K562 (cell line): Measurements from ENCODE around the gene LPCAT2. TPM values are rescaled to one million over a fixed set of nuclear protein-coding genes. Genes with fewer than 3 reads are reported as not detected.

Experiments used
- ATAC-seq: fragments of 200-7000 bp; cut with Tn5 transposase; 3 replicates; pipeline ENCODE4 v1.9.1; 2020; ENCODE audit warnings: moderate library complexity
- BruUV-seq: library from RNA; stranded (reverse); fragments of 400-500 nt; replicated peaks from 2 replicates; lab custom pipeline; 2021; lab: Mats Ljungman, UMichigan
- CTCF ChIA-PET: fragments of 300-600 bp; formaldehyde crosslinking; extraction: SDS; loops from one replicate; lab custom pipeline; 2021; ENCODE audit warnings: low intra/inter-chr PET ratio; lab: Yijun Ruan, JAX
- POLR2A ChIA-PET: fragments of 300-600, 350-650 bp; sonication (Branson Sonifier 250); formaldehyde crosslinking; extraction: SDS; loops from one replicate; lab custom pipeline; 2021; ENCODE audit warnings: antibody characterized with exemption, inconsistent platforms; lab: Yijun Ruan, JAX
- DNase-seq, 4 experiments: peaks; one replicate each; pipeline versions ENCODE4 v3.0.0 to v3.0.0-alpha.2; 2011 to 2018; ENCODE audit warnings: low spot score in 3 of 4, mixed read lengths in 3 of 4; ENCODE audit errors: extremely low read depth in 1 of 4
- FAIRE-seq: peaks from 2 replicates; lab custom pipeline; 2011; peaks lifted over from hg19 to GRCh38; lab: Jason Lieb, UNC
- H2AFZ ChIP-seq: 2 replicates; pipeline ENCODE4 v1.6.0; 2011; ENCODE audit warnings: low read depth, low read length, control low read depth, inconsistent platforms
- H3K27ac ChIP-seq: fragments of 200-600 bp; 3 replicates; pipeline ENCODE4 v1.8.0; 2011; ENCODE audit warnings: low read depth, mild to moderate bottlenecking, control low read depth, inconsistent platforms, low read length, moderate library complexity, mixed read lengths; ENCODE audit errors: extremely low read depth
- H3K27me3 ChIP-seq, 2 experiments: fragments of 300-600 bp in 1 of 2; 2 replicates in 1 of 2; 3 replicates in 1 of 2; pipeline versions ENCODE4 v1.6.0 to v1.8.0; 2011; ENCODE audit warnings: inconsistent platforms in 2 of 2, low read length in 2 of 2, mild to moderate bottlenecking in 1 of 2, mixed read lengths in 1 of 2, moderate library complexity in 1 of 2; ENCODE audit not compliant: control insufficient read depth in 2 of 2, insufficient read depth in 2 of 2
- H3K36me3 ChIP-seq: fragments of 300-600 bp; 3 replicates; pipeline ENCODE4 v1.8.0; 2011; ENCODE audit warnings: mild to moderate bottlenecking, low read length, inconsistent platforms; ENCODE audit not compliant: control insufficient read depth, insufficient read depth
- H3K4me1 ChIP-seq, 2 experiments: fragments of 200-600 bp in 1 of 2; replicated peaks in 1 of 2; 2 replicates in 1 of 2; 3 replicates in 1 of 2; pipeline versions ENCODE4 v1.5.1 to v1.8.0; 2011; ENCODE audit warnings: inconsistent platforms in 2 of 2, low read length in 2 of 2, mild to moderate bottlenecking in 1 of 2, mixed read lengths in 1 of 2, moderate library complexity in 1 of 2; ENCODE audit not compliant: control insufficient read depth in 2 of 2, insufficient read depth in 2 of 2
- H3K4me2 ChIP-seq: 2 replicates; pipeline ENCODE4 v1.6.1; 2011; ENCODE audit warnings: low read length, control low read depth, inconsistent platforms, mixed read lengths; ENCODE audit not compliant: insufficient read depth
- H3K4me3 ChIP-seq: fragments of 200-600 bp; sonication (generic), shearing (Covaris generic); 2 replicates; pipeline ENCODE4 v1.5.1; 2016; ENCODE audit warnings: control low read depth, inconsistent platforms
- H3K79me2 ChIP-seq: fragments of 200-600 bp; 3 replicates; pipeline ENCODE4 v1.8.0; 2011; ENCODE audit warnings: low read length, inconsistent platforms; ENCODE audit not compliant: control insufficient read depth, insufficient read depth
- H3K9ac ChIP-seq, 2 experiments: 2 replicates each; pipeline versions ENCODE4 v1.6.0 to v1.6.1; 2011; ENCODE audit warnings: low read depth in 2 of 2, low read length in 2 of 2, control low read depth in 1 of 2, inconsistent platforms in 1 of 2, mild to moderate bottlenecking in 1 of 2, mixed read lengths in 1 of 2; ENCODE audit not compliant: insufficient read depth in 1 of 2
- H3K9me1 ChIP-seq: one replicate; pipeline ENCODE4 v1.6.0; 2011; ENCODE audit warnings: inconsistent platforms, mild to moderate bottlenecking, low read length, moderate library complexity; ENCODE audit not compliant: control insufficient read depth, insufficient read depth
- H3K9me3 ChIP-seq: replicated peaks from 2 replicates; pipeline ENCODE4 v1.5.1; 2011; ENCODE audit warnings: low read depth, low read length, inconsistent platforms; ENCODE audit not compliant: control insufficient read depth, insufficient read depth
- H4K20me1 ChIP-seq: replicated peaks from 2 replicates; pipeline ENCODE4 v1.6.1; 2011; ENCODE audit warnings: low read length, inconsistent platforms, mixed read lengths; ENCODE audit not compliant: control insufficient read depth, insufficient read depth
- CCAR2 ChIP-seq: fragments of 200-400 bp; formaldehyde crosslinking; IDR thresholded peaks from 2 replicates; pipeline ENCODE4 v1.6.1; 2017; ENCODE audit warnings: mild to moderate bottlenecking, low read depth, low read length
- HMGN3 ChIP-seq: IDR thresholded peaks from 2 replicates; pipeline ENCODE4 v1.6.1; 2011; ENCODE audit warnings: borderline replicate concordance, low read depth, mild to moderate bottlenecking, mixed read lengths, low read length; ENCODE audit not compliant: insufficient read length; ENCODE audit errors: extremely low read depth
- KLF16 ChIP-seq: IDR thresholded peaks from 2 replicates; pipeline ENCODE4 v1.6.1; 2016; ENCODE audit warnings: antibody characterized with exemption
- NR3C1 ChIP-seq: sonication (generic); formaldehyde crosslinking; IDR thresholded peaks from 2 replicates; pipeline ENCODE4 v1.8.1; 2022; ENCODE audit warnings: missing genetic modification reagents
- SMARCC2 ChIP-seq: fragments of 450-650 bp; IDR thresholded peaks from 2 replicates; pipeline ENCODE4 v1.6.1; 2017; ENCODE audit warnings: antibody characterized with exemption, moderate library complexity, mild to moderate bottlenecking, low read depth
- TCF3 ChIP-seq: sonication (generic); formaldehyde crosslinking; IDR thresholded peaks from 2 replicates; pipeline ENCODE4 v1.4.0; 2020; ENCODE audit warnings: mild to moderate bottlenecking, missing genetic modification reagents
- TCF7L2 ChIP-seq: fragments of 150-350 bp; IDR thresholded peaks from 2 replicates; pipeline ENCODE4 v1.6.1; 2016; ENCODE audit warnings: low read depth, mild to moderate bottlenecking, low read length, moderate library complexity
- TEAD2 ChIP-seq: fragments of 450-650 bp; IDR thresholded peaks from 2 replicates; pipeline ENCODE4 v1.6.1; 2016; ENCODE audit warnings: missing genetic modification characterization, control low read depth, missing compliant biosample characterization
- WGBS: fragments of 100-300 bp; shearing (Covaris generic); methylation state at CpG from one replicate; pipeline ENCODE4 v1.1.6; 2016; ENCODE audit warnings: low coverage, mixed read lengths; ENCODE audit not compliant: insufficient coverage; ENCODE audit errors: missing lambda C conversion rate; 5-methylcytosine and 5-hydroxymethylcytosine counted together
- in situ Hi-C: fragments of 300-500 bp; cut with MboI; formaldehyde crosslinking; loops from 4 replicates; pipeline ENCODE4 v1.15.0; 2018; ENCODE audit warnings: inconsistent platforms, mixed read lengths
- intact Hi-C: fragments of 100-400 bp; cut with micrococcal nuclease; formaldehyde crosslinking; loops from 2 replicates; pipeline ENCODE4 v1.14.2; 2022
- polyA plus RNA-seq, 8 experiments: library from polyadenylated mRNA; depleted of rRNA in 4 of 8; stranded (reverse) in 5 of 8; unstranded in 3 of 8; fragments of >200 nt; fragmentation: Nextera tagmentation in 2 of 8; fragmentation: Illumina TruSeq in 1 of 8; extraction: Ambion mirVana in 2 of 8; extraction: Trizol in 1 of 8; gene quantifications; 2 replicates each; pipeline versions ENCODE4 v1.2.1 to v1.2.3, GENCODE V29; 2011 to 2014; ENCODE audit warnings: inconsistent platforms in 1 of 8, missing spikeins in 1 of 8
- total RNA-seq, 7 experiments: library from RNA; depleted of rRNA in 6 of 7; stranded (reverse); fragments of >200 nt in 6 of 7; fragmentation: Illumina TruSeq in 2 of 7; extraction: Trizol in 2 of 7; gene quantifications; 2 replicates each; pipeline versions ENCODE4 v1.2.1 to v1.2.3, GENCODE V29; 2011 to 2021; ENCODE audit warnings: low replicate concordance in 1 of 7

LPCAT2 gene
- total and polyA plus RNA-seq, 9 of the 15 experiments (the other 6 are each of a cell fraction or from before 2014, with no cell fraction given), result 2.9 to 15.0 (median 7.3) TPM

- H3K9ac ChIP-seq, result no peak overlapping the region
- H3K4me1 ChIP-seq, result peaks cover 0 to 27% of the 10 kb centered on the region in 2 experiments; a peak in 3 of 5 replicates
- 0 out of 3 replicates have a peak, but pooled peaks cover 4% of the 10 kb centered on the region for H3K36me3 ChIP-seq
- H3K9me1 ChIP-seq, result no peaks in the 10 kb centered on the region
- intact Hi-C loops, result no loop called here
- no peaks in the 10 kb centered on the region for H3K27me3 ChIP-seq
- no peaks in the 10 kb centered on the region for H3K9me3 ChIP-seq
- no peak for DNase-seq
- in situ Hi-C loops, result no loop called here
- no peak overlapping the region for H3K4me2 ChIP-seq
- 70% methylated on average over 2 of the region's 2 CpGs for WGBS
- H3K4me3 ChIP-seq, result no peak overlapping the region
- CTCF ChIA-PET, result no interaction called here
- FAIRE-seq, result no peak
- ATAC-seq, result no peak
- TF ChIP-seq TEAD2 (no peak), HMGN3 (no peak), TCF3 (no peak), TCF7L2 (no peak), SMARCC2 (no peak), KLF16 (no peak), NR3C1 (CRISPR knock-in tag) (no peak), CCAR2 (no peak)
- no peak overlapping the region for H2AFZ ChIP-seq
- POLR2A ChIA-PET, result no interaction called here
- no peaks in the 10 kb centered on the region for H3K79me2 ChIP-seq
- BruUV-seq, result no TSS peak
- no peak overlapping the region for H3K27ac ChIP-seq
- no peaks in the 10 kb centered on the region for H4K20me1 ChIP-seq
Observed at GRCh38 chr16:55574811-55575210, 65.9 kb downstream of the LPCAT2 start.
